ENCODE data around the gene SLIT3.

Gene SLIT3

DNA sequence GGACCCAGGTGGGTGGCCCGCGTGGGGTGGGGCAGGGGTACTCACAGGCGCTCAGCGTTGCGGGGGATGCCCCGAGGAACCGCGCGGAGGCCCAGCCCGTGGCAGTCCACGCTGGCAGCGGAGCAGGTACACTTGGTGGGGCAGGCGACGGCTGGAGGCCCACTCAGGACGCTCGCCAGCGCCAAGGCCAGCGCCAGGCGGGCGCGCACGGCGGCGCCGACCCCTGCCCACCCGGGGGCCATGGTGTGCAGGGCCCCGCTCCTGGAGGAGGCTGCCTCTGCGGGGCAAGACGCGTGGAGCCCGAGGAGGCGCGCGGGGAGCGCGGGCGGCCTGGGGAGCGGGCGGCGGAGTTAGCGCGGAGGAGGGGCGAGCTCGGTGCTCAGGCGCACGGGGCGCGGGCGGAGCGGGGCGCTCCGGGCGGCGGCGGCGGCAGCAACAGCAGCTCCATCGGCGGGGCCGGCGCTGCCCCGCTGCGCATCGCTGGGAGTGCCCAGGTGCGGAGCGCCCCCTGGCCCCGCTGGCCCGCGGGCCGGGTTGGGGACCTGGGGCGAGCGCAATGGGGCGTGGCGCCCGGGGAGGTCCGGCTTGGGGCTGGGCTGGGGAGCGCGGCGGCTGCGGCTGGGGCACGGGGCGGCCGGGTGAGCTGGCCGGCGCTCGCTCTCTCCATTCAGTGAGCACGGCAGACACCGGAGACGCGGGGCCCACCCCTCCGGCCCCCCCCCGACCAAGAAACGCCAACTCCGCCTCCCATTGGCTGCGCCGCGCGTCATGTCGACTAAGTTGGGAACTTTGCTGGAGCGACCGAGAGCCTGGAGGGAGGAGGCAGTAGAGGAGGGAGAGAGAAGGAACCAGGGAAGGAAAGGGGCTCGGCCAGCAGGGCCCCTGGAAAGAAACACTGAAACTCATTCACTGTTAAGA is at the start of gene SLIT3:
SLIT3 (minus strand) TSS at position 672 of the 918 bp plus-strand sequence; CDS start at position 242, 430 bp downstream.
- H3K4me3 ChIP-seq (ENCODE audit: low read depth, low read length): peak within 1 kb of the TSS; percentile 18
- peak; percentile 37 for DNase-seq (ENCODE audit: low read depth)
- TF ChIP-seq, protein P1, sequence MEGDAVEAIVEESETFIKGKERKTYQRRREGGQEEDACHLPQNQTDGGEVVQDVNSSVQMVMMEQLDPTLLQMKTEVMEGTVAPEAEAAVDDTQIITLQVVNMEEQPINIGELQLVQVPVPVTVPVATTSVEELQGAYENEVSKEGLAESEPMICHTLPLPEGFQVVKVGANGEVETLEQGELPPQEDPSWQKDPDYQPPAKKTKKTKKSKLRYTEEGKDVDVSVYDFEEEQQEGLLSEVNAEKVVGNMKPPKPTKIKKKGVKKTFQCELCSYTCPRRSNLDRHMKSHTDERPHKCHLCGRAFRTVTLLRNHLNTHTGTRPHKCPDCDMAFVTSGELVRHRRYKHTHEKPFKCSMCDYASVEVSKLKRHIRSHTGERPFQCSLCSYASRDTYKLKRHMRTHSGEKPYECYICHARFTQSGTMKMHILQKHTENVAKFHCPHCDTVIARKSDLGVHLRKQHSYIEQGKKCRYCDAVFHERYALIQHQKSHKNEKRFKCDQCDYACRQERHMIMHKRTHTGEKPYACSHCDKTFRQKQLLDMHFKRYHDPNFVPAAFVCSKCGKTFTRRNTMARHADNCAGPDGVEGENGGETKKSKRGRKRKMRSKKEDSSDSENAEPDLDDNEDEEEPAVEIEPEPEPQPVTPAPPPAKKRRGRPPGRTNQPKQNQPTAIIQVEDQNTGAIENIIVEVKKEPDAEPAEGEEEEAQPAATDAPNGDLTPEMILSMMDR (conservative IDR thresholded peaks at IDR 0.05; ENCODE audit: low read depth, low read length): no peak

DNA sequence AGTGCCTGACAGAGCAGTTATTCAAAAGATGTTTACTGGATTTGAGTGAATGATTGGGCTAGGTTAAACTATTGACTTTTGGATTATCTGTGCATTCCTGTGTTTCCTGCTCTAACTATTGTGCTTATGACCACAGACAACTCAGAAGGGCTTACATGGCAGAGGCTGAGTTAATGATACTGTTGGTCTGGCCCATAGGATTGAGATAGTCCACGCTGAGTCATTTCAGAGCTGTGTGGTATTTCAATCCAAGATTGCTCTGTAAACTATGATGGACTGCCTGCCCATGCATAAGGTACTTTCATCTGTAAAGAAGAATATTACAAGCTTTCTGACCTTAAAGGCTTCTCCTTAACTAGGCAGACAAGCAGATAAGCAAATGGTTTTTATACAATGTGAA is 49.1 kb upstream of the SLIT3 start:
- TF ChIP-seq, protein P1 (conservative IDR thresholded peaks at IDR 0.05; ENCODE audit: low read depth, low read length): no peak
- no peak overlapping the region for H3K4me3 ChIP-seq (ENCODE audit: low read depth, low read length)
- DNase-seq (ENCODE audit: low read depth): peak; percentile 26

DNA sequence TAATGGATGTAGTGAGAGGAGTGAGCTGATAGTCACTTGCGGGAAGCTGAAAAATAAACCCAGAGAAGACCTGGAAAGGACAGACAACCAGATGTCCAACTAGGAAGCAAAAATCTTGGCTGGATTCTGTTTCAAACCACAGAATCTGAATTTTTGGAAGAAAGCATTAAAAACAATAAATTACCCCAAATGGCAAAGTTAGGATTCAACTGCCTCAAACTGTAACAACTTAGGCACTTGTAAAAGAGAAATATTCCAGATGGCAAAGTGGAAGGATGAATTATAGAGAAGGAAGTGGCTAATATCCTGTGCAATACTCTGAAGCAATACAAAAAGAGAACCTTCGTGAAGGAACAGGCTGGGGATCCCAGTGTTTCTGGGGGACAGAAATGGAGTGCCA is 46.8 kb upstream of the SLIT3 start:
- no peak for DNase-seq (ENCODE audit: low read depth)
- no peak overlapping the region for H3K4me3 ChIP-seq (ENCODE audit: low read depth, low read length)
- TF ChIP-seq, protein P1 (conservative IDR thresholded peaks at IDR 0.05; ENCODE audit: low read depth, low read length): no peak

DNA sequence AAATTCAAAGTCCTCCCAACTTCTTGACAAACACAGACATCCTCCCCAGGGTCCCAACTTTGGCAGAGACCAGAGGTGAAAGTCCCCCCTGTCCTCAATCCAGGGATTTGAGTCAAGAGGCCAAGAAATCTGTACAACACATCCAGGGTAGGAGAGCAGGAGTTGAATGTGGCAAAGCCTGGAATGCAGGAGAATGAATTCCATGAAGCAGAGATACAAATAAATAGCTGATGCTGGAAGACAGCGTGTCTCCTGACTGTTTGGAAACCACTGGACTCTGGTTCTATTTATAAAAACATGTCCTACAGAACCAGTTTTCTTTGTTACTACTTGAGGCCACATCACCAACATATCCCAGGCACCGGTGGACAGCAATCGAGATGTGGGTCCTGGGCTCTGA is 43.7 kb upstream of the SLIT3 start:
- DNase-seq (ENCODE audit: low read depth): no peak
- no peak overlapping the region for H3K4me3 ChIP-seq (ENCODE audit: low read depth, low read length)

DNA sequence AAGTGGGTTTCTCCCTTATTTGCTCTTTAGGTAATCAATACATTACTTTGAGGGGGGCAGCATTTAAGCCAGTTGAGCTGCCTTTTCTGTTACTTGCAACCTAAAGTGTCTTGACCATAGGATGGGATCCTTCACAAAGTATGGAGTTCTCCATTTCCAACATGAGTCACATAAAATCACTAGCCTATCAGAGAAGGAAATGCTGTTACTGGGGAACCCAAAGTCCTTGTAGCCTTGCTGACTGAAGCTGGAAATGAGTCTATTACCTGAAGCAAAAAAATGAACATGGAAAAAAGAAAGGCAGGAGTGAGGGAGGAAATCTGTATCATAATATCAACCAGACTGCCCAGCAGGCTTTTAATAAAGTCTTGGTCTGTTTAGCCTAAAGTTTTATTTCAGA is 42.8 kb upstream of the SLIT3 start:
- TF ChIP-seq, protein P1 (conservative IDR thresholded peaks at IDR 0.05; ENCODE audit: low read depth, low read length): no peak
- DNase-seq (ENCODE audit: low read depth): no peak
- no peak overlapping the region for H3K4me3 ChIP-seq (ENCODE audit: low read depth, low read length)

More for the DNA sequence above, 43.7 kb upstream of the SLIT3 start:
- TF ChIP-seq, protein P1 (conservative IDR thresholded peaks at IDR 0.05; ENCODE audit: low read depth, low read length): no peak

DNA sequence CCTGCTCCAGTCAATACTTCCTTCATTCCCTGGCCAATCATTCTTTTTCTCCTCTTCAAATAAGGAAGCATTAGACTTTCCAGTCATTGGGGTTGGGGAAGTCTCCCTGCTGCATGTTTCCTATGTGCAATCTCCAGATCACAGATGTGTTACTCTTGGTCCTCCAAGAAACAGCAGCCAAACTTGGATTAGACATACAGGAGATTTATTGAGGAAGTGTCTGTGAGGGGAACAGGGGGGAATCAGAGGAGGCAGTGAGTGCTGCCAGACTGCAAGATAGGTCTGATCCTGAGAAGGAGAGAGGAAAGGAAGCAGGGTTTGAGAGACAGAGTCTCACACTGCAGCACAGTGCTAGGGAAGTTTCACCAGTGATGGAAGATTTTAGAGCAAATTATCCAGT is 40.6 kb upstream of the SLIT3 start:
- TF ChIP-seq, protein P1 (conservative IDR thresholded peaks at IDR 0.05; ENCODE audit: low read depth, low read length): no peak
- no peak for DNase-seq (ENCODE audit: low read depth)
- no peak overlapping the region for H3K4me3 ChIP-seq (ENCODE audit: low read depth, low read length)

DNA sequence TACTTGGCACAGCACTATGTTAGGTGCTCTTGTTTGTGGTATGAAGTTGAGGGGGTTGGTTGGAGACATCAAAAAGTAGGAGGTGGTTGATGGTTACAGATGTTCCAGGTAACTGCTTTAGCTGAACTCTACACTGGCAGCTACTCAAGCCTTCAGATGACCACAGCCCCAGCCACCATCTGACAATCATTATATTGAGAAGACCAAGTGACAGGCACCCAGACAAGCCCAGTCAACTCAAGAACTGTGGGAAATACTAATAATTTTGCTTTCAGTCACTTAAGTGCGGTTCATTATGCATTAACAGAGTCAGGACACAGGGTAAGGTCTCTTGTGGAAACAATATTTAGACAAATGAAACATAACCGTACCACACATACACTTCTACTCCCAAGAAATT is 38.9 kb upstream of the SLIT3 start:
- no peak for DNase-seq (ENCODE audit: low read depth)
- H3K4me3 ChIP-seq (ENCODE audit: low read depth, low read length): no peak overlapping the region
- TF ChIP-seq, protein P1 (conservative IDR thresholded peaks at IDR 0.05; ENCODE audit: low read depth, low read length): no peak
